HepG2 (cell line): ENCODE measurements around the gene HPD. TPM values are rescaled to one million over a fixed set of nuclear protein-coding genes. Genes with fewer than 3 reads are reported as not detected.
A peak's percentile ranks its signal among the peaks of the same experiment; 100 is the strongest.

Source experiments
- ATAC-seq: fragments of 200-7000 bp; cut with Tn5 transposase; 3 replicates; pipeline ENCODE4 v1.9.1; 2020; ENCODE audit warnings: mild to moderate bottlenecking, moderate library complexity
- BruUV-seq: library from RNA; stranded (reverse); fragments of 400-500 nt; replicated peaks from 2 replicates; lab custom pipeline; 2021; lab: Mats Ljungman, UMichigan
- CTCF ChIA-PET: fragments of 300-600 bp; formaldehyde crosslinking; extraction: SDS; loops from one replicate; lab custom pipeline; 2021; ENCODE audit warnings: low total read pairs, inconsistent platforms, low intra/inter-chr PET ratio; lab: Yijun Ruan, JAX
- POLR2A ChIA-PET: fragments of 350-600 bp; sonication (Branson Sonifier 250); formaldehyde crosslinking; loops from one replicate; lab custom pipeline; 2020; ENCODE audit warnings: antibody characterized with exemption, inconsistent platforms; lab: Yijun Ruan, JAX
- DNase-seq: peaks from one replicate; pipeline ENCODE4 v3.0.0-alpha.2; 2015; ENCODE audit warnings: low spot score
- FAIRE-seq: peaks from 3 replicates; lab custom pipeline; 2011; peaks lifted over from hg19 to GRCh38; lab: Jason Lieb, UNC
- H2AFZ ChIP-seq: one replicate; pipeline ENCODE4 v1.6.1; 2011; ENCODE audit warnings: low read length, inconsistent platforms
- H3K27ac ChIP-seq: fragments of 300-600 bp; 3 replicates; pipeline ENCODE4 v1.8.0; 2011; ENCODE audit warnings: mixed run types, mild to moderate bottlenecking, mixed read lengths, low read length, inconsistent platforms; ENCODE audit not compliant: insufficient read depth; ENCODE audit errors: extremely low read length
- H3K27me3 ChIP-seq, 2 experiments: fragments of 200-600 bp in 1 of 2; 2 replicates in 1 of 2; 3 replicates in 1 of 2; pipeline versions ENCODE4 v1.6.0 to v1.8.0; 2011; ENCODE audit warnings: low read length in 2 of 2, mild to moderate bottlenecking in 2 of 2, moderate library complexity in 2 of 2, inconsistent platforms in 1 of 2; ENCODE audit not compliant: insufficient read depth in 2 of 2, control insufficient read depth in 1 of 2
- H3K36me3 ChIP-seq, 2 experiments: fragments of 200-600 bp in 1 of 2; replicated peaks in 1 of 2; 2 replicates in 1 of 2; 3 replicates in 1 of 2; pipeline versions ENCODE4 v1.5.1 to v1.8.0; 2011; ENCODE audit warnings: low read length in 2 of 2, inconsistent platforms in 1 of 2; ENCODE audit not compliant: insufficient read depth in 2 of 2, control insufficient read depth in 1 of 2
- H3K4me1 ChIP-seq: 2 replicates; pipeline ENCODE4 v1.5.1; 2012; ENCODE audit warnings: low read length, inconsistent platforms; ENCODE audit not compliant: insufficient read depth
- H3K4me2 ChIP-seq: 2 replicates; pipeline ENCODE4 v1.6.0; 2011; ENCODE audit warnings: low read depth, low read length, inconsistent platforms
- H3K4me3 ChIP-seq, 3 experiments: fragments of 200-600 bp in 1 of 3; sonication (generic), shearing (Covaris generic) in 1 of 3; replicated peaks in 1 of 3; 2 replicates each; pipeline ENCODE4 v1.5.1; 2011 to 2016; ENCODE audit warnings: low read length in 3 of 3, inconsistent platforms in 2 of 3, low read depth in 2 of 3, mild to moderate bottlenecking in 2 of 3, control low read depth in 1 of 3, mixed read lengths in 1 of 3; ENCODE audit not compliant: insufficient read depth in 1 of 3
- H3K79me2 ChIP-seq: one replicate; pipeline ENCODE4 v1.6.1; 2011; ENCODE audit warnings: low read length, inconsistent platforms; ENCODE audit not compliant: insufficient read depth
- H3K9ac ChIP-seq: 2 replicates; pipeline ENCODE4 v1.6.0; 2011; ENCODE audit warnings: mild to moderate bottlenecking, low read depth, low read length, inconsistent platforms; ENCODE audit not compliant: insufficient read depth
- H3K9me3 ChIP-seq: 2 replicates; pipeline ENCODE4 v1.5.1; 2012; ENCODE audit warnings: mild to moderate bottlenecking, low read length
- H4K20me1 ChIP-seq: 2 replicates; pipeline ENCODE4 v1.6.0; 2011; ENCODE audit warnings: inconsistent platforms, mild to moderate bottlenecking, low read length, moderate library complexity; ENCODE audit not compliant: insufficient read depth
- ARNT ChIP-seq: fragments of 450-650 bp; IDR thresholded peaks from 2 replicates; pipeline ENCODE4 v1.6.1; 2017
- CAMTA2 ChIP-seq: sonication (generic); formaldehyde crosslinking; IDR thresholded peaks from 2 replicates; pipeline ENCODE4 v1.4.0; 2020; ENCODE audit warnings: mild to moderate bottlenecking, missing genetic modification reagents, borderline replicate concordance
- CREB1 ChIP-seq, 2 experiments: fragments of 450-650 bp in 1 of 2; IDR thresholded peaks; 2 replicates each; pipeline ENCODE4 v1.6.1; 2016 to 2017; ENCODE audit warnings: control low read depth in 1 of 2, mild to moderate bottlenecking in 1 of 2, missing compliant biosample characterization in 1 of 2, missing genetic modification characterization in 1 of 2
- DR1 ChIP-seq: sonication (generic); formaldehyde crosslinking; IDR thresholded peaks from 2 replicates; pipeline ENCODE4 v1.8.0; 2021; ENCODE audit warnings: mild to moderate bottlenecking, missing genetic modification reagents, inconsistent platforms
- HNF4G ChIP-seq, 2 experiments: sonication (generic) in 1 of 2; formaldehyde crosslinking in 1 of 2; IDR thresholded peaks; 2 replicates each; pipeline versions ENCODE4 v1.4.0 to v1.6.1; 2011 to 2020; ENCODE audit warnings: borderline replicate concordance in 2 of 2, low read depth in 2 of 2, mild to moderate bottlenecking in 2 of 2, low read length in 1 of 2, missing genetic modification reagents in 1 of 2, moderate library complexity in 1 of 2
- HNRNPLL ChIP-seq: fragments of 200-400 bp; formaldehyde crosslinking; IDR thresholded peaks from 2 replicates; pipeline ENCODE4 v1.6.1; 2017; ENCODE audit warnings: mild to moderate bottlenecking, low read depth, low read length; ENCODE audit not compliant: poor library complexity, severe bottlenecking
- IKZF1 ChIP-seq: fragments of 450-650 bp; IDR thresholded peaks from 2 replicates; pipeline ENCODE4 v1.7.1; 2016
- MEIS1 ChIP-seq: sonication (generic); formaldehyde crosslinking; IDR thresholded peaks from 2 replicates; pipeline ENCODE4 v1.9.0; 2021; ENCODE audit warnings: mild to moderate bottlenecking, missing genetic modification reagents, moderate library complexity, borderline replicate concordance
- PAF1 ChIP-seq: IDR thresholded peaks from 2 replicates; pipeline ENCODE4 v1.6.1; 2016; ENCODE audit warnings: missing genetic modification reagents, missing compliant biosample characterization
- PAXIP1 ChIP-seq: sonication (generic); formaldehyde crosslinking; conservative IDR thresholded peaks from 2 replicates; pipeline ENCODE4 v1.4.0; 2020; ENCODE audit warnings: mild to moderate bottlenecking, missing genetic modification reagents, moderate library complexity
- ZBTB1 ChIP-seq: sonication (generic); formaldehyde crosslinking; IDR thresholded peaks from 2 replicates; pipeline ENCODE4 v1.4.0; 2020; ENCODE audit warnings: missing genetic modification reagents, borderline replicate concordance
- ZSCAN22 ChIP-seq: sonication (generic); formaldehyde crosslinking; IDR thresholded peaks from 2 replicates; pipeline ENCODE4 v1.4.0; 2020; ENCODE audit warnings: mild to moderate bottlenecking, missing genetic modification reagents
- ZSCAN25 ChIP-seq: sonication (generic); formaldehyde crosslinking; IDR thresholded peaks from 2 replicates; pipeline ENCODE4 v1.8.0; 2022; ENCODE audit warnings: mild to moderate bottlenecking, missing genetic modification reagents
- ZSCAN9 ChIP-seq: IDR thresholded peaks from 2 replicates; pipeline ENCODE4 v1.6.1; 2016; ENCODE audit warnings: borderline replicate concordance
- WGBS: methylation state at CpG from one replicate; pipeline ENCODE4 v1.1.6; 2017; ENCODE audit warnings: low lambda C conversion rate; 5-methylcytosine and 5-hydroxymethylcytosine counted together
- in situ Hi-C: cut with HindIII; loops from 2 replicates; pipeline ENCODE4 v1.10.0; 2017; ENCODE audit warnings: low pct_unique_long_range_greater_than_20kb; ENCODE audit not compliant: extremely low pct_ligation_motif_present
- intact Hi-C: fragments of 100-400 bp; cut with micrococcal nuclease; formaldehyde crosslinking; loops from one replicate; pipeline ENCODE4 v1.10.0; 2022; ENCODE audit not compliant: unreplicated experiment
- polyA plus RNA-seq, 8 experiments: library from polyadenylated mRNA; depleted of rRNA in 3 of 8; stranded (reverse) in 7 of 8; unstranded in 1 of 8; fragments of >200 nt; fragmentation: Illumina TruSeq in 4 of 8; extraction: Trizol in 4 of 8; gene quantifications; 2 replicates each; pipeline versions ENCODE4 v1.2.1 to v1.2.3, GENCODE V29; 2011 to 2016; ENCODE audit warnings: low read depth in 4 of 8, missing spikeins in 1 of 8, mixed read lengths in 1 of 8; ENCODE audit not compliant: insufficient read depth in 1 of 8
- total RNA-seq, 5 experiments: library from RNA; depleted of rRNA; stranded (reverse); fragments of >200 nt; fragmentation: Illumina TruSeq; extraction: Trizol; gene quantifications; 2 replicates each; pipeline ENCODE4 v1.2.3, GENCODE V29; 2016; ENCODE audit warnings: low read depth in 1 of 5
- TF ChIP-seq, protein P1 (sequence below): sonication (generic); formaldehyde crosslinking; IDR thresholded peaks from 2 replicates; pipeline ENCODE4 v1.4.0; 2020; ENCODE audit warnings: mild to moderate bottlenecking, missing genetic modification reagents, borderline replicate concordance
- TF ChIP-seq, protein P2 (sequence below): sonication (generic); formaldehyde crosslinking; IDR thresholded peaks from 2 replicates; pipeline ENCODE4 v1.4.0; 2020; ENCODE audit warnings: mild to moderate bottlenecking, missing genetic modification reagents

Gene HPD
- total and polyA plus RNA-seq, 2 of the 13 experiments (the other 11 are each of a cell fraction or from before 2014, with no cell fraction given): 120 to 195 TPM

- ChIA-PET POLR2A (interaction anchor here (0.8 to 14.0 kb wide), 14 partner anchors 9 to 107 kb away, joined by 3 to 393 read pairs (median 6); partner anchors contain the start of genes HPD, PSMD9, SETD1B and TMEM120B), CTCF (interaction anchor here (1.2 to 3.9 kb wide), 7 partner anchors 12 to 100 kb away, joined by 4 to 89 read pairs (median 20); partner anchors contain the start of gene PSMD9)
- H2AFZ ChIP-seq: no peak overlapping the region
- peaks cover 92% of the 10 kb centered on the region for H3K4me1 ChIP-seq
- no peaks in the 10 kb centered on the region; a peak in 3 of 5 replicates for H3K36me3 ChIP-seq
- H3K4me3 ChIP-seq: peak overlapping the region; percentile 71 to 79 (median 71); a peak in 5 of 6 replicates
- in situ Hi-C loops: loop anchor here (5.0 kb wide), 1 partner anchor 93 kb away; the partner anchor contains the start of gene PSMD9
- peak overlapping the region; percentile 85 for H3K27ac ChIP-seq
- intact Hi-C loops: loop anchor here (1.0 to 5.0 kb wide), 2 partner anchors 18 to 97 kb away; no protein-coding TSS in a partner anchor
- WGBS: 28% methylated on average over 44 of the region's 59 CpGs
- H3K4me2 ChIP-seq: peak overlapping the region; percentile 95
- peak overlapping the region; percentile 82 for H3K9ac ChIP-seq
- ATAC-seq (peak; percentile 49), FAIRE-seq (peak; percentile 54), DNase-seq (peak; percentile 75)
- no TSS peak for BruUV-seq
- H3K9me3 ChIP-seq: no peaks in the 10 kb centered on the region
- H3K79me2 ChIP-seq: peaks cover 50% of the 10 kb centered on the region
- peaks cover 11% of the 10 kb centered on the region; the same call in 1 of the 2 replicates for H4K20me1 ChIP-seq
- H3K27me3 ChIP-seq: no peaks in the 10 kb centered on the region
- TF ChIP-seq ZBTB1 (no peak), PAXIP1 (CRISPR knock-in tag) (peak; percentile 46; the same call in 1 of the 2 replicates), HNRNPLL (peak; percentile 72), ZSCAN22 (CRISPR knock-in tag) (peak; percentile 65; the same call in 1 of the 2 replicates), IKZF1 (no peak), PAF1 (CRISPR knock-in tag) (no peak), CREB1 (IDR thresholded peaks at IDR 0.05) (no peak), CREB1 (CRISPR knock-in tag; IDR thresholded peaks at IDR 0.05) (no peak), CAMTA2 (no peak), MEIS1 (CRISPR knock-in tag) (no peak; the same call in 1 of the 2 replicates), DR1 (no peak; the same call in 1 of the 2 replicates), ARNT (no peak), ZSCAN25 (CRISPR knock-in tag) (peak; percentile 42; the same call in 1 of the 2 replicates), HNF4G (IDR thresholded peaks at IDR 0.05; ENCODE audit: borderline replicate concordance, low read depth, low read length) (no peak), HNF4G (CRISPR knock-in tag; IDR thresholded peaks at IDR 0.05; ENCODE audit: borderline replicate concordance, low read depth) (no peak; the same call in 1 of the 2 replicates), ZSCAN9 (CRISPR knock-in tag) (peak; percentile 74; the same call in 1 of the 2 replicates)
- TF ChIP-seq, protein P1, sequence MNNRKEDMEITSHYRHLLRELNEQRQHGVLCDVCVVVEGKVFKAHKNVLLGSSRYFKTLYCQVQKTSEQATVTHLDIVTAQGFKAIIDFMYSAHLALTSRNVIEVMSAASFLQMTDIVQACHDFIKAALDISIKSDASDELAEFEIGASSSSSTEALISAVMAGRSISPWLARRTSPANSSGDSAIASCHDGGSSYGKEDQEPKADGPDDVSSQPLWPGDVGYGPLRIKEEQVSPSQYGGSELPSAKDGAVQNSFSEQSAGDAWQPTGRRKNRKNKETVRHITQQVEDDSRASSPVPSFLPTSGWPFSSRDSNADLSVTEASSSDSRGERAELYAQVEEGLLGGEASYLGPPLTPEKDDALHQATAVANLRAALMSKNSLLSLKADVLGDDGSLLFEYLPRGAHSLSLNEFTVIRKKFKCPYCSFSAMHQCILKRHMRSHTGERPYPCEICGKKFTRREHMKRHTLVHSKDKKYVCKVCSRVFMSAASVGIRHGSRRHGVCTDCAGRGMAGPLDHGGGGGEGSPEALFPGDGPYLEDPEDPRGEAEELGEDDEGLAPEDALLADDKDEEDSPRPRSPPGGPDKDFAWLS: peak; percentile 85; the same call in 1 of the 2 replicates
- TF ChIP-seq, protein P2, sequence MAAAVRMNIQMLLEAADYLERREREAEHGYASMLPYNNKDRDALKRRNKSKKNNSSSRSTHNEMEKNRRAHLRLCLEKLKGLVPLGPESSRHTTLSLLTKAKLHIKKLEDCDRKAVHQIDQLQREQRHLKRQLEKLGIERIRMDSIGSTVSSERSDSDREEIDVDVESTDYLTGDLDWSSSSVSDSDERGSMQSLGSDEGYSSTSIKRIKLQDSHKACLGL (CRISPR knock-in tag): peak; percentile 56
Observed at GRCh38 chr12:121793838-121794533, 64.7 kb downstream of the HPD start.
